Measurements from ENCODE around the gene NEK9.
A peak's percentile ranks its signal among the peaks of the same experiment; 100 is the strongest.

The NEK9 gene

DNA sequence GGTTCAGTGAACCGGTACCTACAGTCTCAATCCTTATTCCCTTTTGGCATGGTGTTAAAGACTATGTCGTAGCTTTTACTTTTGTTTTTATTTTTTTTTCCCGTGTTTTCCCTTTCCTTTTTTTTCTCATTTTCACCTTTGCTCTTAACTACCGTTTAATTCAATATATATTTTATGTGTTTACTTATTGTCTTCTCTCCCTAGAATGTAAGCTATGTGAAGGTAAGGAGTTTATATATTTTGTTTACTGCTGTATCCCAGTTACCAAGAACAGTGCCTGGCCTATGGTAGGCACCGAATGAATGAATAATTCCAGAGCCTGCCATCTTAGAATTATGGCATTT, 75.3 kb downstream of the NEK9 start:
- DNase-seq (ENCODE audit: low read depth), result no peak
- TF ChIP-seq, protein P1, sequence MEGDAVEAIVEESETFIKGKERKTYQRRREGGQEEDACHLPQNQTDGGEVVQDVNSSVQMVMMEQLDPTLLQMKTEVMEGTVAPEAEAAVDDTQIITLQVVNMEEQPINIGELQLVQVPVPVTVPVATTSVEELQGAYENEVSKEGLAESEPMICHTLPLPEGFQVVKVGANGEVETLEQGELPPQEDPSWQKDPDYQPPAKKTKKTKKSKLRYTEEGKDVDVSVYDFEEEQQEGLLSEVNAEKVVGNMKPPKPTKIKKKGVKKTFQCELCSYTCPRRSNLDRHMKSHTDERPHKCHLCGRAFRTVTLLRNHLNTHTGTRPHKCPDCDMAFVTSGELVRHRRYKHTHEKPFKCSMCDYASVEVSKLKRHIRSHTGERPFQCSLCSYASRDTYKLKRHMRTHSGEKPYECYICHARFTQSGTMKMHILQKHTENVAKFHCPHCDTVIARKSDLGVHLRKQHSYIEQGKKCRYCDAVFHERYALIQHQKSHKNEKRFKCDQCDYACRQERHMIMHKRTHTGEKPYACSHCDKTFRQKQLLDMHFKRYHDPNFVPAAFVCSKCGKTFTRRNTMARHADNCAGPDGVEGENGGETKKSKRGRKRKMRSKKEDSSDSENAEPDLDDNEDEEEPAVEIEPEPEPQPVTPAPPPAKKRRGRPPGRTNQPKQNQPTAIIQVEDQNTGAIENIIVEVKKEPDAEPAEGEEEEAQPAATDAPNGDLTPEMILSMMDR (IDR thresholded peaks at IDR 0.05; ENCODE audit: low read depth, low read length, missing control alignments), result no peak
- peak overlapping the region; percentile 67 for H3K4me3 ChIP-seq (ENCODE audit: low read depth, low read length)

DNA sequence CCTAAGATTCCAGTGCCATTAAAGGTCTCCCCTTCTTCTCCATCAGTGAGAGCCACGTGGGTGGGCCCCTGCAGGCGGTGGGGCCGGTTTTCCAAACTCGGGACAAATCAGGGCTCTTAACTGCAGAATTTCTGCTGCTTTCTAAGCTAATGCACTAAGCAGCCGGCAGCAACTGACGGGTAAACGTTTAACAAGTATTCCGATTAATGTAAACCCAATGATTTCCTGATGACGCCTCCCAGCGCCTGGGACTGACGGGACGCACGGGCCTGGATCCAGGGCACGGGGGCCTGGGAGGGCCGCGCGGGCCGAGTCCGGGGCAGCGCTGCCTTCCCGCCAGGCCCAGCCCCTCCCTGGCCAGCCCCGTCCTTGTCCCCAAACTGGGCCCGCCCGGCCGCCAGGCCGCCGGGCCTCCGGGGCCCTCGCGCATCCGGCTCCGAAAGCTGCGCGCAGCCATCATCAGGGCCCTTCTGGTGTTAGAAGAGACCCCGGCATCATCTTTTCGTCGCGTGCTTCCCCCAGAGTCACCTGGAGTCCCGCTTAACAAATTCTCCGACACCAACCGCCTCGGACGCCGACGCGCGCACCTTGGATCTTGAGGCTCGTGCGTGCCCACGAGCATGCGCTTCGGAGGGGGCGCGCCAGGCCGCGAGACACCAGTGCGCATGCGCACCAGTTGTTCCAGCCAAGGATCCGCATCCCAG, 75.8 kb downstream of the NEK9 start, which contains the start of gene MLH3:
MLH3 (minus strand) TSS at position 616 of the 704 bp plus-strand sequence. CDS start 1,812 bp downstream, outside the sequence.
- DNase-seq (ENCODE audit: low read depth), result peak; percentile 53
- TF ChIP-seq, protein P1 (IDR thresholded peaks at IDR 0.05; ENCODE audit: low read depth, low read length, missing control alignments), result no peak

DNA sequence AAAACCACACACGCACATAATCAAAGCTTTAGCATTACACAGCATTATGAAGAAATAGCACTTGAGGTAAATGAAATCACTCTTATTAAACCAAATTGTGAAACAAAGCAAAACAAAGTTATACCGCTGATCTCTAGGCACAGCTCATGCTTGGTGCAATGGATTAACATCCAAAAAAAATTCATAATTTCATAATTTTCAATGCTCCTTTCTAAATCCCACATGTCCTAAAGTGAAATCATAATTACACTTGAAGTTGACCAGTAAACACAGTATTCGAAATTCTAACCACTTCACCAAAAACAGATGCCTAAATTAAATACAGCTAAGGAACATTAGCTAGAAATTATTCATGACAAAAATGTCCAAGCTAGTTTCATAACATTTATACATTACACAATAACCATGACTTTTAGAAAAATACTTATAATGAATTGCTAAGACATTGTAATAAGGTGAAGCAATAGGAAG, 77.1 kb downstream of the NEK9 start:
- H3K4me3 ChIP-seq (ENCODE audit: low read depth, low read length), result no peak overlapping the region
- TF ChIP-seq, protein P1 (IDR thresholded peaks at IDR 0.05; ENCODE audit: low read depth, low read length, missing control alignments), result no peak
- DNase-seq (ENCODE audit: low read depth), result no peak

More for the DNA sequence above, 75.8 kb downstream of the NEK9 start, which contains the start of gene MLH3:
- H3K4me3 ChIP-seq (ENCODE audit: low read depth, low read length), result peak within 1 kb of the TSS; percentile 67

DNA sequence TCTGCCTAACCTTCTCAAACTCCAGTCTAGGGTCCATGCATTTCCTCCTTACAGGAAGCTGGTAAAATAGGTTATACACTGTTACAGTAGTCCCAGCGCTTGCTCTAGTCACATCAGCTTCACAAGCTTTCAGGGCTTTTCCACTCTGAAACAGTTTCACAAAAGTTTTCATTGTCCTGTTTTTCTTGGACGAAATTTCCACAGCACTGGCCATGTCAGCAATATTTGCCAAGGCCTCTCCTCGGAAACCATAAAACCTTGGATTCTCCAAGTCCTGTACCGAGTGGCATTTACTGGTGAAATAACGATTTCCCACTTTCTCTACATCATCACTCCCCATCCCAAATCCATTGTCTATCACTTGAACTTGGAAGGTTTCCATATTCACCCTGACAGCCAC, 77.7 kb downstream of the NEK9 start:
- no peak for DNase-seq (ENCODE audit: low read depth)
- no peak overlapping the region for H3K4me3 ChIP-seq (ENCODE audit: low read depth, low read length)
- TF ChIP-seq, protein P1 (IDR thresholded peaks at IDR 0.05; ENCODE audit: low read depth, low read length, missing control alignments), result no peak

DNA sequence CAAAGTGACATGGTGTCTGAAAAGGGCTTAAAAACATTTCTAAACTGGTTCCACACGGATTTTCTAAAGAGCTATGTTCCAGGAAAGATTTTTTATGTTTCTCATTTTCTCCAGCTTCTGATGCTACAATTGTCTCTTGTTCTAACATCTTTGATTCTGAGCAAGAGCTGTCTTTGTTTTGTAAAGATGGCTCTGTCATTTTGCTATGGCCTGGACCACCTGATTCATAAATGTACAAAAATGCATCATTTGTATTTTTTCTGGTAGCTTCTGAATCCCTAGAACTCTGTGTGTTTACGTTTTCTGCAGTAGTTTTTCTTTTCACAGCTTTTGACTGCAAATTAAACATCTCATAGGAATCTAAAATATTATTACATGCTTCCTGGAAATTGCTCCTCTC, 78.7 kb downstream of the NEK9 start:
- TF ChIP-seq, protein P1 (IDR thresholded peaks at IDR 0.05; ENCODE audit: low read depth, low read length, missing control alignments), result no peak
- H3K4me3 ChIP-seq (ENCODE audit: low read depth, low read length), result no peak overlapping the region
- DNase-seq (ENCODE audit: low read depth), result no peak

DNA sequence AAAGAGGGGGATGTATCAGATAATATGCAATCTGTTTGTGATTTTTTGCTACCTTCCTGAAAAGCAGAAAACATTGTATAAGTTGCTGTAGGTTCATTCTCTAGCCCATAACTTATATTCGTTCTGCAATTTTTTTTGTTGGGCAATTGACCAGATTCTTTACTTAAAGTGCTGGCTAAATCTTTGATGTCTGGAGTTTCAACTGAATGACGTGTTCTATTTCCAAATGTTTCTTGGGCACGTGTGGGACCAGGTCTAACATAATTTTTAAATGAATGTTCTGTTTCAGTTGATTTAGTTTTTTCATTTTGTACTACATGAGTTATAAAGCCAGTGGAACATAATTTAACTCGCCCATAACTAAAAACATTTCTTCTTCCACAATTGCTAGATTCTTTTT, 79.3 kb downstream of the NEK9 start:
- DNase-seq (ENCODE audit: low read depth), result no peak
- TF ChIP-seq, protein P1 (IDR thresholded peaks at IDR 0.05; ENCODE audit: low read depth, low read length, missing control alignments), result no peak
- H3K4me3 ChIP-seq (ENCODE audit: low read depth, low read length), result no peak overlapping the region

DNA sequence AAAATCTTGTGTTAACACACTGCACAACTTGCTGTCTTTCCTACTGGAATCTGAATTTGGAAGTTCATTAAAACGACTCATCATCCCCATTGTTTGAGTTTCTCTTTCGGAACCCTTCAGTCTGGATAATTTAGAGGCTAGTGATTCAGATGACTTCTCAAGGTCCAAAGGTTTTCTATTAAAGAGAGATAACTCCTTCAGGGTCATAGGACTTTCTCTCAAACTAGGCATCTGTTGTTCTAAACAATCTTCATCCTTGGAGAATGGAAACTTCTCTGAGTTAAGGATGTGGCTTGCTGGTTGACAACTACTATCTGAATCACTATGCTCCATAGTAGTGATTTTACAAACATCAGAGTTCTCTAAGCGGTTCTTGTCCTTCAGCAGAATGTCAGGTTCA, 79.9 kb downstream of the NEK9 start:
- TF ChIP-seq, protein P1 (IDR thresholded peaks at IDR 0.05; ENCODE audit: low read depth, low read length, missing control alignments), result no peak

More for the DNA sequence above, 79.9 kb downstream of the NEK9 start:
- no peak overlapping the region for H3K4me3 ChIP-seq (ENCODE audit: low read depth, low read length)
- no peak for DNase-seq (ENCODE audit: low read depth)

All from GM12864 (cell line).